B cell (primary cell): ENCODE results near the gene PHPT1. TPM values are rescaled to one million over a fixed set of nuclear protein-coding genes. Genes with fewer than 3 reads are reported as not detected.
"Not testable (repeated sequence)": the region's sequence is repeated elsewhere in the genome, so short reads cannot be mapped to it uniquely, and the experiment has no call there.

Experiments used
- ATAC-seq: fragments of 200-7000 bp; cut with Tn5 transposase; one replicate; pipeline ENCODE4 v1.10.0; 2021; ENCODE audit warnings: low read depth, mild to moderate bottlenecking, moderate number of reproducible peaks, moderate library complexity
- CTCF ChIA-PET: fragments of 350-600 bp; sonication (Branson Sonifier 250); formaldehyde crosslinking; loops from one replicate; lab custom pipeline; 2021; ENCODE audit warnings: antibody characterized with exemption, inconsistent platforms; lab: Charles Lee
- POLR2A ChIA-PET: fragments of 350-600 bp; sonication (Branson Sonifier 250); formaldehyde crosslinking; loops from one replicate; lab custom pipeline; 2021; ENCODE audit warnings: antibody characterized with exemption; lab: Charles Lee
- DNase-seq: peaks from one replicate; pipeline ENCODE4 v3.0.0; 2013
- H2AFZ ChIP-seq: 2 replicates; pipeline ENCODE4 v1.6.1; 2012; ENCODE audit warnings: mild to moderate bottlenecking, low read depth, low read length; ENCODE audit not compliant: insufficient read depth, poor library complexity, severe bottlenecking
- H3K27ac ChIP-seq, 2 donors: 1 replicate in 1 of 2; 2 replicates in 1 of 2; pipeline ENCODE4 v1.5.1; 2012 to 2013; ENCODE audit warnings: low read length in 2 of 2, mild to moderate bottlenecking in 2 of 2, moderate library complexity in 1 of 2
- H3K27me3 ChIP-seq, 4 experiments: fragments of 200-600 bp in 1 of 4; sonication (generic) in 1 of 4; replicated peaks in 1 of 4; 1 replicate in 2 of 4; 2 replicates in 2 of 4; pipeline versions ENCODE4 v1.6.1 to v1.7.0; 2013 to 2016; ENCODE audit warnings: low read length in 3 of 4, mild to moderate bottlenecking in 2 of 4, mixed read lengths in 1 of 4, moderate library complexity in 1 of 4; ENCODE audit not compliant: insufficient read depth in 4 of 4, control insufficient read depth in 3 of 4; ENCODE audit errors: control extremely low read depth in 1 of 4
- H3K36me3 ChIP-seq, 2 experiments: replicated peaks in 1 of 2; 1 replicate in 1 of 2; 2 replicates in 1 of 2; pipeline versions ENCODE4 v1.6.1 to v1.7.1; 2013; ENCODE audit warnings: low read length in 1 of 2; ENCODE audit not compliant: insufficient read depth in 2 of 2, control insufficient read depth in 1 of 2; ENCODE audit errors: control extremely low read depth in 1 of 2, extremely low read depth in 1 of 2
- H3K4me1 ChIP-seq, 2 donors: fragments of 200-600 bp in 1 of 2; sonication (generic) in 1 of 2; 1 replicate in 1 of 2; 2 replicates in 1 of 2; pipeline versions ENCODE4 v1.5.1 to v1.6.1; 2013 to 2017; ENCODE audit warnings: low read length in 2 of 2; ENCODE audit not compliant: control insufficient read depth in 2 of 2, insufficient read depth in 2 of 2
- H3K4me2 ChIP-seq: replicated peaks from 2 replicates; pipeline ENCODE3; 2012; ENCODE audit warnings: mild to moderate bottlenecking, low read depth, low read length; ENCODE audit not compliant: poor library complexity, severe bottlenecking
- H3K4me3 ChIP-seq, 5 experiments: fragments of 200-600 bp in 1 of 5; sonication (generic) in 1 of 5; 1 replicate in 3 of 5; 2 replicates in 2 of 5; pipeline versions ENCODE4 v1.5.1 to v1.7.0; 2011 to 2016; ENCODE audit warnings: low read length in 4 of 5, mild to moderate bottlenecking in 4 of 5, low read depth in 2 of 5, control low read depth in 1 of 5, moderate library complexity in 1 of 5; ENCODE audit not compliant: insufficient read depth in 1 of 5; ENCODE audit errors: control extremely low read depth in 1 of 5, extremely low read depth in 1 of 5
- H3K79me2 ChIP-seq: fragments of 200-600 bp; sonication (generic); one replicate; pipeline ENCODE4 v1.6.0; 2016; ENCODE audit warnings: low read length; ENCODE audit not compliant: control insufficient read depth, insufficient read depth
- H3K9ac ChIP-seq: fragments of 200-600 bp; sonication (generic); 2 replicates; pipeline ENCODE4 v1.6.1; 2017; ENCODE audit warnings: mild to moderate bottlenecking, low read length, moderate library complexity
- H3K9me3 ChIP-seq, 3 donors: one replicate each; pipeline versions ENCODE4 v1.6.1 to v1.7.1; 2013; ENCODE audit warnings: low read length in 2 of 3; ENCODE audit not compliant: control insufficient read depth in 2 of 3, insufficient read depth in 1 of 3; ENCODE audit errors: control extremely low read depth in 1 of 3
- H4K20me1 ChIP-seq: 2 replicates; pipeline ENCODE4 v1.6.0; 2012; ENCODE audit warnings: mild to moderate bottlenecking, low read length; ENCODE audit not compliant: insufficient read depth, control insufficient read depth, poor library complexity, severe bottlenecking
- H3K27ac Mint-ChIP-seq: one replicate; pipeline ENCODE4 v1.8.0; 2021; ENCODE audit warnings: mixed read lengths
- H3K27me3 Mint-ChIP-seq: one replicate; pipeline ENCODE4 v1.8.0; 2021; ENCODE audit warnings: mixed read lengths
- H3K4me1 Mint-ChIP-seq: one replicate; pipeline ENCODE4 v1.8.0; 2021; ENCODE audit warnings: mixed read lengths
- H3K4me3 Mint-ChIP-seq: one replicate; pipeline ENCODE4 v1.8.0; 2021; ENCODE audit warnings: mixed read lengths
- H3K9me3 Mint-ChIP-seq: one replicate; pipeline ENCODE4 v1.8.0; 2022; ENCODE audit warnings: mixed read lengths; ENCODE audit not compliant: insufficient read depth
- CTCF ChIP-seq: fragments of 200-600 bp; IDR thresholded peaks from one replicate; pipeline ENCODE4 v1.8.0; 2022; ENCODE audit warnings: antibody characterized with exemption, mild to moderate bottlenecking
- WGBS: methylation state at CpG from one replicate; pipeline ENCODE4 v1.1.5; 2013; ENCODE audit warnings: missing lambda C conversion rate; ENCODE audit not compliant: insufficient coverage; 5-methylcytosine and 5-hydroxymethylcytosine counted together
- intact Hi-C: fragments of 100-400 bp; cut with micrococcal nuclease; formaldehyde crosslinking; loops from one replicate; pipeline ENCODE4 v1.10.0; 2022
- polyA plus RNA-seq: library from polyadenylated mRNA; depleted of rRNA; stranded (reverse); fragments of >200 nt; gene quantifications from 2 replicates; pipeline ENCODE4 v1.2.3, GENCODE V29; 2012
- total RNA-seq, 2 donors: library from RNA; stranded (reverse); fragments of 120-200 nt in 1 of 2; gene quantifications; 1 replicate in 1 of 2; 2 replicates in 1 of 2; pipeline versions ENCODE4 v1.2.3 to v1.2.4, GENCODE V29; 2013 to 2022

The PHPT1 gene
- total and polyA plus RNA-seq, 2 donors (not counting 1 experiment from before 2014, with no cell fraction given), result 36.5 to 37.2 TPM

GRCh38 chr9:136842380-136842948, 6.7 kb upstream of the PHPT1 start, which contains the start of gene AJM1:
Gene AJM1 (plus strand): TSS chr9:136842478. CDS start chr9:136844415, 1,937 bp downstream.
- peak within 1 kb of the TSS; percentile 92 for H3K4me3 Mint-ChIP-seq
- intact Hi-C loops, result loop anchor here (1.0 to 2.0 kb wide), 3 partner anchors 36 to 192 kb away; partner anchors contain the start of gene RABL6
- peaks cover 24% of the 10 kb centered on the region for H4K20me1 ChIP-seq
- H3K27ac Mint-ChIP-seq, result peak within 1 kb of the TSS; percentile 81
- TF ChIP-seq CTCF, result peak; percentile 91
- H3K4me1 Mint-ChIP-seq, result peaks cover 16% of the 10 kb centered on the region
- not testable (repeated sequence) for H3K36me3 ChIP-seq, H3K27ac ChIP-seq, H3K27me3 Mint-ChIP-seq, H3K79me2 ChIP-seq, H3K9me3 Mint-ChIP-seq
- ChIA-PET CTCF (interaction anchor here (0.5 to 3.6 kb wide), 40 partner anchors 9 to 228 kb away, joined by 3 to 29 read pairs (median 4); partner anchors contain the start of genes ABCA2, CLIC3, EDF1 and FBXW5), POLR2A (interaction anchor here (0.6 to 1.8 kb wide), 10 partner anchors 9 to 833 kb away, joined by 3 to 7 read pairs (median 4); partner anchors contain the start of genes EXD3, NOXA1, PAXX and RABL6)
- ATAC-seq (peak; percentile 86), DNase-seq (peak; percentile 88)
- peak within 1 kb of the TSS; percentile 80 for H2AFZ ChIP-seq
- H3K27me3 ChIP-seq, result peaks cover 0 to 30% (median 7%) of the 10 kb centered on the region in 4 experiments
- peaks cover 31 to 36% of the 10 kb centered on the region in 2 donors for H3K4me1 ChIP-seq
- H3K9me3 ChIP-seq, result peaks cover 0 to 20% (median 0%) of the 10 kb centered on the region in 3 donors
- H3K4me3 ChIP-seq, result peak within 1 kb of the TSS in 4 of 5 experiments; percentile 66 to 84 (median 74)
- 0% methylated on average over 19 of the region's 27 CpGs for WGBS
- peak within 1 kb of the TSS; percentile 87 for H3K9ac ChIP-seq
- peak within 1 kb of the TSS; percentile 89 for H3K4me2 ChIP-seq

- 17% methylated on average over 19 of the region's 21 CpGs for WGBS
- intact Hi-C loops, result loop anchor here (2.0 kb wide), 2 partner anchors 36 to 192 kb away; partner anchors contain the start of gene RABL6
- Histone ChIP-seq H3K4me3 (peak overlapping the region in 2 of 5 experiments; percentile 24 to 29), H3K9me3 (peaks cover 0 to 25% (median 0%) of the 10 kb centered on the region in 3 donors), H3K4me2 (peak overlapping the region; percentile 60), H3K9ac (peak overlapping the region; percentile 29), H4K20me1 (peaks cover 24% of the 10 kb centered on the region), H3K4me1 (peaks cover 39 to 44% of the 10 kb centered on the region in 2 donors), H3K27me3 (peaks cover 0 to 38% (median 11%) of the 10 kb centered on the region in 4 experiments)
- H3K27ac ChIP-seq, H3K36me3 ChIP-seq, H2AFZ ChIP-seq, H3K9me3 Mint-ChIP-seq, H3K27me3 Mint-ChIP-seq, H3K79me2 ChIP-seq: not testable (repeated sequence)
- ChIA-PET POLR2A (interaction anchor here (0.6 to 1.8 kb wide), 6 partner anchors 9 to 397 kb away, joined by 3 to 6 read pairs (median 4); partner anchors contain the start of genes RABL6 and TUBB4B), CTCF (interaction anchor here (1.0 to 3.6 kb wide), 22 partner anchors 9 to 192 kb away, joined by 3 to 29 read pairs (median 5); partner anchors contain the start of genes ABCA2, FBXW5, FUT7 and RABL6)
- Mint-ChIP-seq H3K4me1 (peaks cover 22% of the 10 kb centered on the region), H3K27ac (peak overlapping the region; percentile 78), H3K4me3 (peak overlapping the region; percentile 82)
- ATAC-seq (peak; percentile 20), DNase-seq (peak; percentile 45)
Measured at GRCh38 chr9:136843159-136843800, 5.9 kb upstream of the PHPT1 start.
